Uterus (tissue), 2 donors: Measurements from ENCODE around the gene FANCM.

Experiments
- POLR2A ChIP-seq, 2 donors: fragments of 450-650 bp; IDR thresholded peaks; one replicate each; pipeline ENCODE4 v1.6.1; 2016; ENCODE audit warnings: antibody characterized with exemption in 2 of 2, mild to moderate bottlenecking in 1 of 2, moderate library complexity in 1 of 2
- TF ChIP-seq, protein P1 (sequence below), 4 experiments: fragments of 200-600 bp in 2 of 4; fragments of 450-650 bp in 2 of 4; sonication (generic) in 2 of 4; IDR thresholded peaks; one replicate each; pipeline ENCODE4 v1.5.1; 2016 to 2019; ENCODE audit warnings: antibody characterized with exemption in 4 of 4, mild to moderate bottlenecking in 2 of 4, moderate library complexity in 1 of 4

DNA sequence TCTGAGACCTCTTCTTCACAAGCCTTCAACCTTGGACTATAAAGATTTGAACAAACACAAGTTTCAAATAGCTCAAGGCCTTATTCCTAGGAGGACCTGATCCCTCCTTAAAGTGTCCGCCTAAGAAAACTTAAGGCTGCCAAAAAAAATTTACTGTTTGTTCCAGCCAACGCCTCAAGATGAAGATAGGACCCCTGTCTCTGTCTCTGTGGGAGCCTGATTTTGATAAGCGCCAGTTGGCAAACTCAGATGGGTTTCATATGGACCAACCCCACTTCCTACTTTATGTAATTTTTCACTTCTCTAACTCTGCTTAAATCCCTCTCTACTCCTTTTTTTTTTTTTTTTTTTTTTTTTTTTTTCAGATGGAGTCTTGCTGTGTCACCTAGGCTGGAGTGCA, 12.5 kb upstream of the FANCM start:
- TF ChIP-seq POLR2A (IDR thresholded peaks at IDR 0.05): no peak
- TF ChIP-seq, protein P1, sequence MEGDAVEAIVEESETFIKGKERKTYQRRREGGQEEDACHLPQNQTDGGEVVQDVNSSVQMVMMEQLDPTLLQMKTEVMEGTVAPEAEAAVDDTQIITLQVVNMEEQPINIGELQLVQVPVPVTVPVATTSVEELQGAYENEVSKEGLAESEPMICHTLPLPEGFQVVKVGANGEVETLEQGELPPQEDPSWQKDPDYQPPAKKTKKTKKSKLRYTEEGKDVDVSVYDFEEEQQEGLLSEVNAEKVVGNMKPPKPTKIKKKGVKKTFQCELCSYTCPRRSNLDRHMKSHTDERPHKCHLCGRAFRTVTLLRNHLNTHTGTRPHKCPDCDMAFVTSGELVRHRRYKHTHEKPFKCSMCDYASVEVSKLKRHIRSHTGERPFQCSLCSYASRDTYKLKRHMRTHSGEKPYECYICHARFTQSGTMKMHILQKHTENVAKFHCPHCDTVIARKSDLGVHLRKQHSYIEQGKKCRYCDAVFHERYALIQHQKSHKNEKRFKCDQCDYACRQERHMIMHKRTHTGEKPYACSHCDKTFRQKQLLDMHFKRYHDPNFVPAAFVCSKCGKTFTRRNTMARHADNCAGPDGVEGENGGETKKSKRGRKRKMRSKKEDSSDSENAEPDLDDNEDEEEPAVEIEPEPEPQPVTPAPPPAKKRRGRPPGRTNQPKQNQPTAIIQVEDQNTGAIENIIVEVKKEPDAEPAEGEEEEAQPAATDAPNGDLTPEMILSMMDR (IDR thresholded peaks at IDR 0.05): no peak
